GM18519 (cell line): ENCODE measurements around the gene RGS6.

Source experiments
- ATAC-seq: cut with Tn5 transposase; IDR thresholded peaks from one replicate; pipeline ENCODE4 v1.9.1; 2021; ENCODE audit warnings: mild to moderate bottlenecking, moderate library complexity; ENCODE audit not compliant: unreplicated experiment, low FRiP score

The RGS6 gene

GRCh38 chr14:72610096-72610830, 678.0 kb downstream of the RGS6 start:
- ATAC-seq: no peak

DNA sequence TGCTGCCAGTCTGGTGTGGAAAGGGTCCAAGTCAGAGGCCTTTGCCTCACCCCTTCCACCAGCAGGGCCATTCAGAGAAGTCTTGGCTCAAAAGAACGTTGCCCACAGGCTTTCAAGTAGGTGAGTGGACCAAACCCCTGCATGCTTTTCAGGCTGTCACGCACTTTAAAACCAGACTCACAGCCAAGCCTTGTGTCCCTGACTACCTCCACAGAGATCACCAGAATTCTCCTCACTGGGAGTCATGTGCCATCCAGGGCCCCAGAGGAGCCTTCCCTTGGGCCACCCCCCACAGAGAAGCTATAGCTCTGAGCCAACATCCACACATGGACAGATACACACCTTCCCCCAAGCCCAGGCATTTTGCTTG, 678.6 kb downstream of the RGS6 start:
- ATAC-seq: no peak

DNA sequence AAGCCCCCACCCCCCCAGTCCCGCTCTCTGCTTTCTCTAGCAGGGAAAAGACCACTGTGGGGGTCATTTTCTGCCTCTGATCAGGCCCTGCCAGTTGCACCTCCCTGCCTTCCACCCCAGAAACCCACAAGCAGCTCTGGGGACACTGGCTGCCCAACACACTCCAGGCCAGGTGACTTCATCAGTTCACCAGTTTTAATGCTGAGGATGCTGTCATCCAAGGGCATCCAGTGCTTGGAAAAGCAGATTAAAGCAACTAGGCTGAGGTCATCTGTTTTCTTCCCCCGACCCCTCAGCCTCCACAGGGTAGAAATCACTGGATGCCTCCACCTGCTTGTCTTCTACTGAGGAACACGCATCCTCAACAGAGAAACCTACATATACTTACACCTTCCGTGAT, 679.3 kb downstream of the RGS6 start:
- ATAC-seq: no peak

DNA sequence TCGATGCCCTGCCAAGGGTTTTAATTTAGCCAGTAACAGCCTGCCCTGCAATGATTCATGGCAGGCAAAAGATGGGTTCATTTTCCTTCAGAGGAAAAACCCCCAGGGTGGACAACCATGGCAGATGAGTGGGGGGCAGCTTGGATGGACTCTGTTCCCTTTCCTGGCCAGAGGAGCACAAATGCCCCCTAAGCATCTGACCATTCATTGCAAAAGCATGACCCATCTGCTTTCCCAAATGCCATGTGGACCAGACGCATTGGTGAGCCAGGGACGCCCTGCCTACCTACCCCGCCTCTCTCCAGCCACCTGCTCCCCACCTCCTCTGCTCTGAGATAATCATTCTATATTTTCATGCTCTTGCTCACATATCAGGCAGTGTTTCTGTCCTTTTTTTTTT, 679.8 kb downstream of the RGS6 start:
- no peak for ATAC-seq

DNA sequence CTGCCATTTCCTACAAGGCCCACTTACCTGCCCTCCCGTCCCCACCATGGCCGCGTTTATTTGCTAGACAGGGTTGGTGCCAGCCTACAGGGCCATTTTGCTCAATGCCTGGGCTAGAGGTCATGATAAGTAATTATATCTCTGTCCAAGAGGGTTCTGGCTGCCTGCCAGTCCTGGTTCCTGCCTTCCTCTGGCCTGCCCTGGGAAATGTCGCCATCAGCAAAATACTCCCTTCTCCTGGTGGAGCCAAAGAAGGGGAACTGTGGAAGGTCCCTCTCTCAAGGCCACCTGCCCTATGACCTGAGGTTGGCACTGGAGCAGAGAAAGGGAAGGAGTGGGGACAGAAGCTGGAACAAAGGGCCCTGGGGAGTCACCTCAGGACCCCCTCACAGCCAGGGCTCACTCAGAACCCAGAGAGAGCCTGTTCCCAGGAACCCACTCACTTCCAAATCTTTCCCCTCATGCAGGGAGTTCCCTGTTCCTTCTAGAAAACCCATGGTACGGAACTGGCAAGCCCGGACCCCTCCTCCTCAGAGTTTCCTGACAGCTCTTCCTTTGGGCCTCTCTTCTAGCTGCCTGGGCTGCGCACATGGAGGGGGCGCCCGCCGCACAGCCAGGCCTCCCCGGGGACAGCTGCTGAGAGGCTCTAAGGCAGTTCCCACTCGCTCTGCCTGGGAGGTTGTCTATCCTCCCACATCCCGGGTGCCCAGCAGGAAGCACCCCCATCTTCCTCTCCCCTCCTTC, 681.2 kb downstream of the RGS6 start:
- ATAC-seq: no peak

DNA sequence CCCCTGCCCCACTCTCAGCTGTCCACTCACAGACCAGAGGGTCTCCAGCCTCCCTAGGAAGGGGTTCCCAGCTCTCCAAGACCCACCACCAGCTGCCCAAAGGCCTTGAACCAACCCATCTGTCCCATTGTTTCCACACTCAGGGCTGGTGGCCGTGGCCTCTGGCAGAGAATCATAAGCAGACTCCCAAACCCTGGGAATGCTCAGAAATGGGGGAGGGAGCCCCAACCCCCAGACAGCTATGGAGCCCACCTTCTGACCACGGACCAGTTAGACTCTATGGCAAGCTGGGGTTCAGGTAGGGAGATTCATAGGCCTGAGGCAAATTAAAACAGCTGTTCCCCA, 681.7 kb downstream of the RGS6 start:
- ATAC-seq: no peak

DNA sequence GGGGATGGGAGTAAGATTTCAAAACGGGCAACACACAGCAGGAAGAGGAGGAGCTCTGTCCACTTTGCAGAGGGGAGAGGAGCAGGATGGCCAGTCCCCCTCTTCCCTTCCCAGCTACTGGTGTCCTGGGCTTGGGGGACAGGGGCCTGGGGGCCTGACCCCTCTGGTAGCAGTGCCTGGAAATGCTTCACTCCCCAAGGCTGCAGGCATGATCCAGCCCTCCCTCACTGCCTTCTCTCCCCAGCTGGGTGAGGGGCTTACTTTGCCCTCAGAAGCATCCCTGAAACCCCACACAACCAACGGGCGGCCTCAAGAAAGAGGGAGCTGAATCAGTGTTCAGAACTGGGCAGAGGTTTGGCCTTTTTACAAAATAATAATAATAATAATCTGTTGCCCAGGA, 682.1 kb downstream of the RGS6 start:
- no peak for ATAC-seq

- no peak for ATAC-seq
Observed at GRCh38 chr14:72614891-72615415, 682.7 kb downstream of the RGS6 start.

GRCh38 chr14:72615451-72616121, 683.4 kb downstream of the RGS6 start:
- no peak for ATAC-seq
